Caco-2 (cell line): Measurements from ENCODE around the gene CTDSPL. TPM values are rescaled to one million over a fixed set of nuclear protein-coding genes. Genes with fewer than 3 reads are reported as not detected.

Experiments used
- BruUV-seq: library from RNA; stranded (reverse); fragments of 400-500 nt; replicated peaks from 2 replicates; lab custom pipeline; 2021; lab: Mats Ljungman, UMichigan
- CTCF ChIA-PET: fragments of 300-600 bp; sonication (Branson Sonifier 250); formaldehyde crosslinking; loops from one replicate; lab custom pipeline; 2022; ENCODE audit warnings: antibody characterized with exemption; lab: Charles Lee
- POLR2A ChIA-PET: fragments of 300-600 bp; sonication (Branson Sonifier 250); formaldehyde crosslinking; loops from one replicate; lab custom pipeline; 2022; ENCODE audit warnings: antibody characterized with exemption; lab: Charles Lee
- DNase-seq, 2 experiments: peaks; one replicate each; pipeline versions ENCODE4 v3.0.0 to v3.0.0-alpha.2; 2020 to 2022
- H3K27me3 ChIP-seq: replicated peaks from 2 replicates; pipeline ENCODE4 v1.6.0; 2011; ENCODE audit warnings: low read length; ENCODE audit not compliant: control insufficient read depth, insufficient read depth
- H3K36me3 ChIP-seq: 2 replicates; pipeline ENCODE4 v1.5.1; 2011; ENCODE audit warnings: low read length; ENCODE audit not compliant: control insufficient read depth, insufficient read depth
- H3K4me1 ChIP-seq: fragments of 250-450 bp; sonication (Bioruptor Pico); 2 replicates; pipeline ENCODE4 v1.5.1; 2020; ENCODE audit warnings: mild to moderate bottlenecking
- H3K4me3 ChIP-seq: 2 replicates; pipeline ENCODE4 v1.5.1; 2011; ENCODE audit warnings: low read depth, mild to moderate bottlenecking, control low read depth, low read length
- H3K9me3 ChIP-seq: fragments of 250-450 bp; sonication (Bioruptor Pico); 2 replicates; pipeline ENCODE4 v1.5.1; 2020; ENCODE audit warnings: mild to moderate bottlenecking, moderate library complexity
- H3K27ac Mint-ChIP-seq: one replicate; pipeline ENCODE4 v1.8.0; 2022; ENCODE audit warnings: mixed read lengths; ENCODE audit not compliant: unreplicated experiment
- H3K27me3 Mint-ChIP-seq: one replicate; pipeline ENCODE4 v1.8.0; 2022; ENCODE audit warnings: mixed read lengths; ENCODE audit not compliant: insufficient read depth, unreplicated experiment
- H3K36me3 Mint-ChIP-seq: one replicate; pipeline ENCODE4 v1.8.0; 2022; ENCODE audit warnings: mild to moderate bottlenecking, mixed read lengths; ENCODE audit not compliant: insufficient read depth, unreplicated experiment
- H3K4me1 Mint-ChIP-seq: one replicate; pipeline ENCODE4 v1.8.0; 2022; ENCODE audit warnings: low read depth, mixed read lengths; ENCODE audit not compliant: unreplicated experiment
- H3K4me3 Mint-ChIP-seq: one replicate; pipeline ENCODE4 v1.8.0; 2022; ENCODE audit warnings: mild to moderate bottlenecking, moderate library complexity, mixed read lengths; ENCODE audit not compliant: unreplicated experiment
- H3K9me3 Mint-ChIP-seq: one replicate; pipeline ENCODE4 v1.8.0; 2022; ENCODE audit warnings: mixed read lengths; ENCODE audit not compliant: unreplicated experiment
- intact Hi-C: fragments of 100-400 bp; cut with micrococcal nuclease; formaldehyde crosslinking; loops from one replicate; pipeline ENCODE4 v1.10.0; 2022; ENCODE audit not compliant: unreplicated experiment
- total RNA-seq: library from RNA; stranded (reverse); gene quantifications from 2 replicates; pipeline ENCODE4 v1.2.3, GENCODE V29; 2022
- TF ChIP-seq, protein P1 (sequence below), 2 experiments: fragments of 200-600 bp in 1 of 2; IDR thresholded peaks; 1 replicate in 1 of 2; 2 replicates in 1 of 2; pipeline versions ENCODE4 v1.5.1 to v1.8.0; 2011 to 2022; ENCODE audit warnings: antibody characterized with exemption in 1 of 2, control low read depth in 1 of 2, inconsistent platforms in 1 of 2, low read depth in 1 of 2, low read length in 1 of 2, mild to moderate bottlenecking in 1 of 2, moderate library complexity in 1 of 2; ENCODE audit not compliant: insufficient read depth in 1 of 2, severe bottlenecking in 1 of 2, unreplicated experiment in 1 of 2

Gene CTDSPL
- total RNA-seq, 1 experiment from 2014 or later, result 60.9 TPM

DNA sequence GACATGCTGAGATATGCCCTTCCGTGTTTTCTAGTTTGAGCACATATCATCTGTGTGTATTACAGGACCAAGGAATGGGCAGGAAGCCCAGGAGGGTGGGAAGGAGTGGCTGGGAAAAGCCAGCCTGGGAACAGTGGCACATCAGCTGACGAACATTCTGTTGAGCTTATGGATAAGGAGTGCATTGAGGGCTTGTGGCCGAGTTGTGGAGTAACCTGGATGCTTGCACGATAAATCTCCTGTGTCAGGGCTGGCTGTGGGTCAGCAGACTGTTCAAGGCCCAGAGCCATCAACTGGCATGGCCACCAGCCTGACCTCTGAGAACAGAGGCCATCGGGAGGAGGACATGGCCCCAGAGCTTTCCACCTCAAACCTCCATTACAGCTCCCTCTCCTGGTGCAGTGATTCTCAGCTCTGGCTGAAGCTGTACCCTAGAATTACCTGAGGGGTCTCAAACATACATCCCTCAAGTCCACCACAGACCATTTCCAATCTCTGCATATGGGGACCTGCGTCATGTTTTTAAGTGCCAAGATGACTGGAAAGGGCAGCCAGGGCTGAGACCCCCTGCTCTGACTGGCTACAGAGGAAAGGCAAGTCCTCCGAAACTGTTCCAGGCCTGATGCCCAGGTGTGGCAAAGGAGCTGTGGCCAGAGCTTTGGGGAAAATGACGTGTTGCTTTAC, 124.1 kb downstream of the CTDSPL start:
- H3K36me3 Mint-ChIP-seq, result peaks cover 53% of the 10 kb centered on the region
- intact Hi-C loops, result no loop called here
- no peaks in the 10 kb centered on the region for H3K27me3 ChIP-seq
- H3K4me1 Mint-ChIP-seq, result peaks cover 49% of the 10 kb centered on the region
- ChIA-PET POLR2A (interaction anchor here (0.5 kb wide), 1 partner anchor 151 kb away, joined by 3 read pairs; the partner anchor contains the start of gene ACAA1), CTCF (interaction anchor here (0.6 to 3.2 kb wide), 5 partner anchors 11 to 26 kb away, joined by 4 to 13 read pairs (median 7); no protein-coding TSS in a partner anchor)
- peak overlapping the region; percentile 83 for H3K27ac Mint-ChIP-seq
- H3K9me3 Mint-ChIP-seq, result no peaks in the 10 kb centered on the region
- H3K27me3 Mint-ChIP-seq, result no peaks in the 10 kb centered on the region
- TF ChIP-seq, protein P1, sequence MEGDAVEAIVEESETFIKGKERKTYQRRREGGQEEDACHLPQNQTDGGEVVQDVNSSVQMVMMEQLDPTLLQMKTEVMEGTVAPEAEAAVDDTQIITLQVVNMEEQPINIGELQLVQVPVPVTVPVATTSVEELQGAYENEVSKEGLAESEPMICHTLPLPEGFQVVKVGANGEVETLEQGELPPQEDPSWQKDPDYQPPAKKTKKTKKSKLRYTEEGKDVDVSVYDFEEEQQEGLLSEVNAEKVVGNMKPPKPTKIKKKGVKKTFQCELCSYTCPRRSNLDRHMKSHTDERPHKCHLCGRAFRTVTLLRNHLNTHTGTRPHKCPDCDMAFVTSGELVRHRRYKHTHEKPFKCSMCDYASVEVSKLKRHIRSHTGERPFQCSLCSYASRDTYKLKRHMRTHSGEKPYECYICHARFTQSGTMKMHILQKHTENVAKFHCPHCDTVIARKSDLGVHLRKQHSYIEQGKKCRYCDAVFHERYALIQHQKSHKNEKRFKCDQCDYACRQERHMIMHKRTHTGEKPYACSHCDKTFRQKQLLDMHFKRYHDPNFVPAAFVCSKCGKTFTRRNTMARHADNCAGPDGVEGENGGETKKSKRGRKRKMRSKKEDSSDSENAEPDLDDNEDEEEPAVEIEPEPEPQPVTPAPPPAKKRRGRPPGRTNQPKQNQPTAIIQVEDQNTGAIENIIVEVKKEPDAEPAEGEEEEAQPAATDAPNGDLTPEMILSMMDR (IDR thresholded peaks at IDR 0.05; ENCODE audit: insufficient read depth in 1 of 2, low read depth in 1 of 2, low read length in 1 of 2, severe bottlenecking in 1 of 2, unreplicated experiment in 1 of 2), result no peak
- no peak for DNase-seq
- H3K4me3 Mint-ChIP-seq, result peak overlapping the region; percentile 59
- no peaks in the 10 kb centered on the region for H3K9me3 ChIP-seq
- peaks cover 76% of the 10 kb centered on the region for H3K4me1 ChIP-seq
- H3K36me3 ChIP-seq, result 0 out of 2 replicates have a peak, but pooled peaks cover 1% of the 10 kb centered on the region
- no TSS peak for BruUV-seq
- H3K4me3 ChIP-seq, result no peak overlapping the region

DNA sequence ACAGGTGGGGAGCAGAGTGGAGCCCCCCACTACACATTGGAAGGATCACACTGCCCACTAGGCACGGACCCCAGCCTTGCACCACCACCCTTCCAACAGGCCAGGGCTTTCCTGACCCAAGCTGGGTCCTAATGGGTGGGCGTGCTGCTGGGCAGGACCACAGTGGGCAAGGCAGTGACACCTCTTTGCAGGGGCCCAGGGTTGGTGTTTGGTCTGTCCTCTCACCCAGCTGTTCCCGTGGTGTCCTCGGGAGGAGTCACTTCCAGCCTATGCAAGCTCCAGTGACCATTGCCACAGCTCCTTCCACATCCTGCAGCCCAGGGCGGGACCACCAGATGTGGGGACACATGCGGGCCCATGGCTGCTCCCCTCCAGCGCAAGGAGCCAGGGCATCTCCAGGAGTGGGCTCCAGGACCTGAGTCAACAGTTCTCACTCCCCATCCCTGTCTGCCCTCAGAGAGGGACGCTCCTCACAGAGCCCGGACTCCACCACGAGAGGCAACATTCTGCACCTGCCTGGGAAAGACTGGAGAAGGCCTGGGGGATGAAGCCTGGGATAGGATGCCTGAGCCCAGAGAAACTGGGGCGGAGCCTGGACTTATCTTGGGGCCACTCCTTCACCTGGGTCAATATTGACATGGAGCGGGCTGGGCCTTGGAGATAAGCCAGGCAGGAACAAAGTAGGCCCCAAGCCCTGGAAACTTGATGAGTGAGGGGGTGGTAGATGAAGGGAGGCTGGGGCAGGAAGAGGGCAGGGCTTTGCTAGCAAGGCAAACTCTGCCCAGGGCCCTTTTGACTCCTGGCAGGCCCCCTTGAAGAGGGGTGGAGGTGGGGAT, 125.0 kb downstream of the CTDSPL start:
- Histone ChIP-seq H3K36me3 (0 out of 2 replicates have a peak, but pooled peaks cover under 1% of the 10 kb centered on the region), H3K27me3 (no peaks in the 10 kb centered on the region), H3K4me1 (peaks cover 78% of the 10 kb centered on the region), H3K4me3 (peak overlapping the region; percentile 13), H3K9me3 (no peaks in the 10 kb centered on the region)
- H3K4me1 Mint-ChIP-seq, result peaks cover 58% of the 10 kb centered on the region
- H3K36me3 Mint-ChIP-seq, result peaks cover 47% of the 10 kb centered on the region
- H3K27me3 Mint-ChIP-seq, result no peaks in the 10 kb centered on the region
- BruUV-seq, result TSS peak; percentile 70
- TF ChIP-seq, protein P1 (IDR thresholded peaks at IDR 0.05; ENCODE audit: insufficient read depth in 1 of 2, low read depth in 1 of 2, low read length in 1 of 2, severe bottlenecking in 1 of 2, unreplicated experiment in 1 of 2), result peak in 1 of 2 experiments; percentile 24
- H3K27ac Mint-ChIP-seq, result peak overlapping the region; percentile 83
- ChIA-PET POLR2A (no interaction called here), CTCF (interaction anchor here (1.7 to 3.2 kb wide), 3 partner anchors 10 to 22 kb away, joined by 7 to 13 read pairs (median 12); no protein-coding TSS in a partner anchor)
- H3K9me3 Mint-ChIP-seq, result no peaks in the 10 kb centered on the region
- intact Hi-C loops, result no loop called here
- DNase-seq, result peak; percentile 96 to 98
- peak overlapping the region; percentile 59 for H3K4me3 Mint-ChIP-seq

DNA sequence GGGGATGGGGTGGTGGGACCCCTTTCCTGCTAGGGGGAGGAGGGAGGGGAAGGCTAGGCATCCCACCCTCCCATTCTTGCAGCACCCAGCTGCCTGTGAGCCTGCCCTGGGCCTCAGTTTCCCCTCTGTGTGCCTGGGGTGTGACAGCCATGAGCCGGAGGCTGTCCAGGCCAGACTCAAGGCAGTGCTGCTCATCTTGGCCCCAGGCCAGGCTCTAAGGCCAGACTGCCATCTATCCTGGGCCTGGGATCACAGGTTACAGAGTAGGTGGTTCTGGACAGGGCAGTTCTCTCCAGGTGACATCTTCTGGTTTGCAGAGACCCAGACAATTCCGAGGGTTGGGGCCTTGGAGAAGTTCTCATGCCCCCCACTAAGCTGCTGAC, 125.6 kb downstream of the CTDSPL start:
- H3K36me3 ChIP-seq, result no peaks in the 10 kb centered on the region
- Mint-ChIP-seq H3K9me3 (no peaks in the 10 kb centered on the region), H3K36me3 (peaks cover 51% of the 10 kb centered on the region), H3K27ac (peak overlapping the region; percentile 83), H3K4me1 (peaks cover 63% of the 10 kb centered on the region), H3K4me3 (peak overlapping the region; percentile 59), H3K27me3 (no peaks in the 10 kb centered on the region)
- TF ChIP-seq, protein P1 (IDR thresholded peaks at IDR 0.05; ENCODE audit: insufficient read depth in 1 of 2, low read depth in 1 of 2, low read length in 1 of 2, severe bottlenecking in 1 of 2, unreplicated experiment in 1 of 2), result no peak
- ChIA-PET POLR2A (interaction anchor here (0.6 kb wide), 1 partner anchor 10 kb away, joined by 4 read pairs; no protein-coding TSS in a partner anchor), CTCF (interaction anchor here (1.7 to 3.2 kb wide), 3 partner anchors 10 to 23 kb away, joined by 7 to 13 read pairs (median 12); no protein-coding TSS in a partner anchor)
- intact Hi-C loops, result no loop called here
- DNase-seq, result no peak
- H3K27me3 ChIP-seq, result no peaks in the 10 kb centered on the region
- H3K4me1 ChIP-seq, result peaks cover 81% of the 10 kb centered on the region
- TSS peak; percentile 24 for BruUV-seq
- H3K9me3 ChIP-seq, result no peaks in the 10 kb centered on the region
- H3K4me3 ChIP-seq, result no peak overlapping the region
